Upper lobe of left lung (tissue), 4 donors: Measurements from ENCODE around the gene TADA1.

Source experiments
- EP300 ChIP-seq, 4 donors: sonication (generic); formaldehyde crosslinking; IDR thresholded peaks; one replicate each; pipeline ENCODE4 v1.5.1; 2017; ENCODE audit warnings: antibody characterized with exemption in 4 of 4, control low read depth in 2 of 4
- POLR2A ChIP-seq, 4 donors: fragments of 450-650 bp; IDR thresholded peaks; one replicate each; pipeline ENCODE4 v1.5.1; 2016 to 2017; ENCODE audit warnings: antibody characterized with exemption in 4 of 4, mild to moderate bottlenecking in 2 of 4
- POLR2AphosphoS5 ChIP-seq, 2 donors: sonication (generic); formaldehyde crosslinking; IDR thresholded peaks; one replicate each; pipeline ENCODE4 v1.5.1; 2017; ENCODE audit warnings: antibody characterized with exemption in 2 of 2
- TF ChIP-seq, protein P1 (sequence below), 6 experiments: fragments of 450-650 bp in 4 of 6; fragments of 200-600 bp in 2 of 6; sonication (generic) in 2 of 6; IDR thresholded peaks; one replicate each; pipeline ENCODE4 v1.5.1; 2016 to 2019; ENCODE audit warnings: antibody characterized with exemption in 6 of 6

DNA sequence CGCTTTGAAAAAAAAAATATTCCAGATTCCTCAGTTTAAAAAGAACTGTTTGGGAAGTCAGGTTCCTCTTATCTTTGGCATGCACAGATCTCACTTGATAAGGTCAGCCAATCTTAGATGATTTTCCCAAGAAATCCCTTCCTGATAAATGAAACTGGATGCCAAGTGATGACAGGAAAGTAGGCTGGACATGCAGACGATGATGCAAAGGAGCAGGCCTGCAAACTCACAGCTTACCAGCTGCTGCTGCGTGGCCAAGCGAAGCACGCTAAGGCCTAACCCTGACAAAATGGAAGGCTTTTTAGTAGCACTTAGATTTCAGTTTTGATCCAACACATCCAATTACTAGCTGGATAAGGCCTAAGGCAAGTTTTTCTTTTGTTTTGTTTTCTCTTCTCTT lies 10.1 kb downstream of the TADA1 start:
- TF ChIP-seq, protein P1, sequence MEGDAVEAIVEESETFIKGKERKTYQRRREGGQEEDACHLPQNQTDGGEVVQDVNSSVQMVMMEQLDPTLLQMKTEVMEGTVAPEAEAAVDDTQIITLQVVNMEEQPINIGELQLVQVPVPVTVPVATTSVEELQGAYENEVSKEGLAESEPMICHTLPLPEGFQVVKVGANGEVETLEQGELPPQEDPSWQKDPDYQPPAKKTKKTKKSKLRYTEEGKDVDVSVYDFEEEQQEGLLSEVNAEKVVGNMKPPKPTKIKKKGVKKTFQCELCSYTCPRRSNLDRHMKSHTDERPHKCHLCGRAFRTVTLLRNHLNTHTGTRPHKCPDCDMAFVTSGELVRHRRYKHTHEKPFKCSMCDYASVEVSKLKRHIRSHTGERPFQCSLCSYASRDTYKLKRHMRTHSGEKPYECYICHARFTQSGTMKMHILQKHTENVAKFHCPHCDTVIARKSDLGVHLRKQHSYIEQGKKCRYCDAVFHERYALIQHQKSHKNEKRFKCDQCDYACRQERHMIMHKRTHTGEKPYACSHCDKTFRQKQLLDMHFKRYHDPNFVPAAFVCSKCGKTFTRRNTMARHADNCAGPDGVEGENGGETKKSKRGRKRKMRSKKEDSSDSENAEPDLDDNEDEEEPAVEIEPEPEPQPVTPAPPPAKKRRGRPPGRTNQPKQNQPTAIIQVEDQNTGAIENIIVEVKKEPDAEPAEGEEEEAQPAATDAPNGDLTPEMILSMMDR (IDR thresholded peaks at IDR 0.05), result no peak
- TF ChIP-seq POLR2A (IDR thresholded peaks at IDR 0.05), result no peak
- TF ChIP-seq POLR2AphosphoS5 (IDR thresholded peaks at IDR 0.05), result peak in 1 of 2 donors; percentile 56
- no peak for TF ChIP-seq EP300 (IDR thresholded peaks at IDR 0.05)
